ENCODE measurements around the gene ZNF165.
"Not testable (repeated sequence)": the region's sequence is repeated elsewhere in the genome, so short reads cannot be mapped to it uniquely, and the experiment has no call there.

ZNF165 gene
- total RNA-seq = 0.05 to 1.4 (median 0.69) reads per million in 18 experiments

GRCh38 chr6:28080381-28080630 is at the start of gene ZNF165:
Gene ZNF165, plus strand, starts transcription at chr6:28080568. Its CDS starts 4,913 bp downstream, at chr6:28085481.
- peak in 1 of 2 donors; percentile 6 for DNase-seq

GRCh38 chr6:28053584-28053983 is 26.8 kb upstream of the ZNF165 start:
- DNase-seq = no peak

GRCh38 chr6:28060405-28060804 is 20.0 kb upstream of the ZNF165 start:
- no peak for DNase-seq

GRCh38 chr6:28064272-28064671 is 16.1 kb upstream of the ZNF165 start:
- no peak for DNase-seq

- DNase-seq = no peak
These were observed 12.3 kb upstream of the ZNF165 start for GRCh38 chr6:28068067-28068466.

- not testable (repeated sequence) for DNase-seq
These were observed 9.4 kb upstream of the ZNF165 start for GRCh38 chr6:28070968-28071367.

- DNase-seq = no peak
These were observed 2.3 kb upstream of the ZNF165 start for GRCh38 chr6:28078050-28078449.

GRCh38 chr6:28078836-28079235 is 1.5 kb upstream of the ZNF165 start:
- DNase-seq = no peak

- peak; percentile 96 for DNase-seq
These were observed 490 bp downstream of the ZNF165 start for GRCh38 chr6:28080631-28081485.

- no peak for DNase-seq
These were observed 1.1 kb downstream of the ZNF165 start for GRCh38 chr6:28081486-28081751.

GRCh38 chr6:28082939-28083338 is 2.6 kb downstream of the ZNF165 start:
- DNase-seq = no peak

- DNase-seq = no peak
These were observed 8.7 kb downstream of the ZNF165 start for GRCh38 chr6:28089054-28089453.

GRCh38 chr6:28090917-28091586 is 10.7 kb downstream of the ZNF165 start:
- no peak for DNase-seq

- not testable (repeated sequence) for DNase-seq
These were observed 21.9 kb downstream of the ZNF165 start for GRCh38 chr6:28102222-28102621.

- DNase-seq = not testable (repeated sequence)
These were observed 22.3 kb downstream of the ZNF165 start for GRCh38 chr6:28102699-28103098.

GRCh38 chr6:28104392-28105244 is 24.2 kb downstream of the ZNF165 start:
- peak; percentile 74 to 81 for DNase-seq

- DNase-seq = no peak
These were observed 24.9 kb downstream of the ZNF165 start for GRCh38 chr6:28105245-28105639.

- no peak for DNase-seq
These were observed 27.1 kb downstream of the ZNF165 start for GRCh38 chr6:28107506-28107905.

GRCh38 chr6:28111964-28112363 is 31.6 kb downstream of the ZNF165 start:
- DNase-seq = no peak

GRCh38 chr6:28115799-28116198 is 35.4 kb downstream of the ZNF165 start:
- DNase-seq = no peak

- DNase-seq = no peak
These were observed 37.1 kb downstream of the ZNF165 start for GRCh38 chr6:28117386-28118050.

GRCh38 chr6:28118217-28118616 is 37.8 kb downstream of the ZNF165 start:
- DNase-seq = no peak

GRCh38 chr6:28121876-28122275 is 41.5 kb downstream of the ZNF165 start:
- DNase-seq = no peak
